Liver (tissue), 9 donors: ENCODE data around the gene TIMM22. TPM values are rescaled to one million over a fixed set of nuclear protein-coding genes. Genes with fewer than 3 reads are reported as not detected.
"Not testable (repeated sequence)": the region's sequence is repeated elsewhere in the genome, so short reads cannot be mapped to it uniquely, and the experiment has no call there.

Source experiments
- DNase-seq: peaks from one replicate; pipeline ENCODE4 v3.0.0-alpha.2; 2017; ENCODE audit warnings: low spot score
- H3K27ac ChIP-seq, 2 donors: one replicate each; pipeline ENCODE4 v1.7.0; 2013; ENCODE audit warnings: inconsistent platforms in 2 of 2, low read length in 2 of 2, control low read depth in 1 of 2, low read depth in 1 of 2, mild to moderate bottlenecking in 1 of 2
- H3K27me3 ChIP-seq, 4 donors: one replicate each; pipeline versions ENCODE4 v1.6.1 to v1.7.0; 2013; ENCODE audit warnings: low read length in 3 of 4, inconsistent platforms in 1 of 4, mild to moderate bottlenecking in 1 of 4, moderate library complexity in 1 of 4; ENCODE audit not compliant: control insufficient read depth in 4 of 4, insufficient read depth in 4 of 4
- H3K36me3 ChIP-seq, 4 donors: one replicate each; pipeline versions ENCODE4 v1.6.1 to v1.7.0; 2013; ENCODE audit warnings: low read length in 3 of 4, mild to moderate bottlenecking in 3 of 4, low read depth in 1 of 4, moderate library complexity in 1 of 4; ENCODE audit not compliant: control insufficient read depth in 4 of 4, insufficient read depth in 3 of 4
- H3K4me1 ChIP-seq, 4 donors: one replicate each; pipeline versions ENCODE4 v1.6.1 to v1.7.0; 2013; ENCODE audit warnings: low read length in 3 of 4, mild to moderate bottlenecking in 3 of 4, moderate library complexity in 1 of 4; ENCODE audit not compliant: control insufficient read depth in 4 of 4, insufficient read depth in 4 of 4
- H3K4me3 ChIP-seq, 3 donors: one replicate each; pipeline versions ENCODE4 v1.6.1 to v1.7.0; 2013; ENCODE audit warnings: low read length in 3 of 3, control low read depth in 1 of 3, low read depth in 1 of 3, mild to moderate bottlenecking in 1 of 3
- H3K9ac ChIP-seq, 2 donors: one replicate each; pipeline ENCODE4 v1.7.0; 2013; ENCODE audit warnings: low read length in 2 of 2, mild to moderate bottlenecking in 2 of 2, moderate library complexity in 2 of 2, control low read depth in 1 of 2, low read depth in 1 of 2
- H3K9me3 ChIP-seq, 4 donors: one replicate each; pipeline versions ENCODE4 v1.6.1 to v1.7.0; 2013; ENCODE audit warnings: low read length in 3 of 4; ENCODE audit not compliant: control insufficient read depth in 4 of 4
- ATF3 ChIP-seq: IDR thresholded peaks from 2 replicates; pipeline ENCODE4 v1.6.1; 2016; ENCODE audit warnings: antibody characterized with exemption
- EGR1 ChIP-seq, 2 donors: IDR thresholded peaks; 2 replicates each; pipeline ENCODE4 v1.6.1; 2016 to 2018; ENCODE audit warnings: antibody characterized with exemption in 2 of 2, low read depth in 2 of 2
- FOXA1 ChIP-seq: IDR thresholded peaks from 2 replicates; pipeline ENCODE4 v1.6.1; 2016; ENCODE audit warnings: antibody characterized with exemption
- FOXA2 ChIP-seq: IDR thresholded peaks from 2 replicates; pipeline ENCODE4 v1.6.1; 2016; ENCODE audit warnings: antibody characterized with exemption
- GABPA ChIP-seq, 2 donors: IDR thresholded peaks in 1 of 2; conservative IDR thresholded peaks in 1 of 2; 2 replicates each; pipeline ENCODE4 v1.6.1; 2016; ENCODE audit warnings: antibody characterized with exemption in 2 of 2, mild to moderate bottlenecking in 1 of 2, moderate library complexity in 1 of 2
- HNF4A ChIP-seq, 2 donors: conservative IDR thresholded peaks; 2 replicates each; pipeline ENCODE4 v1.6.1; 2016; ENCODE audit warnings: antibody characterized with exemption in 2 of 2, mild to moderate bottlenecking in 2 of 2
- HNF4G ChIP-seq: IDR thresholded peaks from 2 replicates; pipeline ENCODE4 v1.6.1; 2016; ENCODE audit warnings: antibody characterized with exemption
- MAX ChIP-seq: IDR thresholded peaks from 2 replicates; pipeline ENCODE4 v1.6.1; 2016; ENCODE audit warnings: antibody characterized with exemption
- RAD21 ChIP-seq, 2 donors: IDR thresholded peaks; 2 replicates each; pipeline ENCODE4 v1.6.1; 2016; ENCODE audit warnings: antibody characterized with exemption in 2 of 2, mild to moderate bottlenecking in 2 of 2
- REST ChIP-seq: IDR thresholded peaks from 2 replicates; pipeline ENCODE4 v1.6.1; 2016; ENCODE audit warnings: antibody characterized with exemption, mild to moderate bottlenecking
- RXRA ChIP-seq, 2 donors: IDR thresholded peaks; 2 replicates each; pipeline ENCODE4 v1.6.1; 2017 to 2018; ENCODE audit warnings: antibody characterized with exemption in 2 of 2, mild to moderate bottlenecking in 1 of 2
- SP1 ChIP-seq: IDR thresholded peaks from 2 replicates; pipeline ENCODE4 v1.6.1; 2018; ENCODE audit warnings: antibody characterized with exemption, mild to moderate bottlenecking
- TAF1 ChIP-seq: conservative IDR thresholded peaks from 2 replicates; pipeline ENCODE4 v1.6.1; 2016; ENCODE audit warnings: antibody characterized with exemption, mild to moderate bottlenecking
- YY1 ChIP-seq: IDR thresholded peaks from 2 replicates; pipeline ENCODE4 v1.6.1; 2016; ENCODE audit warnings: antibody characterized with exemption, mild to moderate bottlenecking
- WGBS: extraction: QIAGEN DNeasy Blood & Tissue Kit; methylation state at CpG from one replicate; pipeline ENCODE4 v1.1.7; 2013; 5-methylcytosine and 5-hydroxymethylcytosine counted together
- polyA plus RNA-seq, 2 donors: library from polyadenylated mRNA; stranded (reverse) in 1 of 2; unstranded in 1 of 2; fragments of 200-250 nt in 1 of 2; fragments of >200 nt in 1 of 2; fragmentation: Nextera tagmentation in 1 of 2; extraction: Ambion mirVana in 1 of 2; gene quantifications; one replicate each; pipeline versions ENCODE4 v1.2.1 to v1.2.3, GENCODE V29; 2013 to 2015
- total RNA-seq, 2 donors: library from RNA; depleted of rRNA; stranded (reverse); fragments of >200 nt; gene quantifications; one replicate each; pipeline ENCODE4 v1.2.3, GENCODE V29; 2014
- TF ChIP-seq, protein P1 (sequence below): IDR thresholded peaks from 2 replicates; pipeline ENCODE4 v1.6.1; 2016; ENCODE audit warnings: antibody characterized with exemption
- TF ChIP-seq, protein P2 (sequence below): fragments of 150-350 bp; IDR thresholded peaks from 2 replicates; pipeline ENCODE4 v1.5.1; 2017; ENCODE audit warnings: improper control_type of control experiment, low read depth, low read length; ENCODE audit not compliant: missing input control
- donor health status: healthy.
- donor health status: healthy.
- donor health status: healthy.
- donor health status: healthy.
- donor health status: healthy.

TIMM22 gene
- total and polyA plus RNA-seq, 4 donors: 4.4 to 5.0 (median 4.6) TPM

- Histone ChIP-seq H3K27me3 (no peaks in the 10 kb centered on the region), H3K36me3 (peaks cover 0 to 3% (median 0%) of the 10 kb centered on the region in 4 donors), H3K4me1 (no peaks in the 10 kb centered on the region), H3K27ac (no peak overlapping the region), H3K4me3 (no peak overlapping the region), H3K9ac (no peak overlapping the region), H3K9me3 (no peaks in the 10 kb centered on the region)
- no peak for DNase-seq
- 85% methylated on average over 20 of the region's 20 CpGs for WGBS
- TF ChIP-seq FOXA1: no peak
- TF ChIP-seq, protein P1, sequence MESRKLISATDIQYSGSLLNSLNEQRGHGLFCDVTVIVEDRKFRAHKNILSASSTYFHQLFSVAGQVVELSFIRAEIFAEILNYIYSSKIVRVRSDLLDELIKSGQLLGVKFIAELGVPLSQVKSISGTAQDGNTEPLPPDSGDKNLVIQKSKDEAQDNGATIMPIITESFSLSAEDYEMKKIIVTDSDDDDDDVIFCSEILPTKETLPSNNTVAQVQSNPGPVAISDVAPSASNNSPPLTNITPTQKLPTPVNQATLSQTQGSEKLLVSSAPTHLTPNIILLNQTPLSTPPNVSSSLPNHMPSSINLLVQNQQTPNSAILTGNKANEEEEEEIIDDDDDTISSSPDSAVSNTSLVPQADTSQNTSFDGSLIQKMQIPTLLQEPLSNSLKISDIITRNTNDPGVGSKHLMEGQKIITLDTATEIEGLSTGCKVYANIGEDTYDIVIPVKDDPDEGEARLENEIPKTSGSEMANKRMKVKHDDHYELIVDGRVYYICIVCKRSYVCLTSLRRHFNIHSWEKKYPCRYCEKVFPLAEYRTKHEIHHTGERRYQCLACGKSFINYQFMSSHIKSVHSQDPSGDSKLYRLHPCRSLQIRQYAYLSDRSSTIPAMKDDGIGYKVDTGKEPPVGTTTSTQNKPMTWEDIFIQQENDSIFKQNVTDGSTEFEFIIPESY: no peak
- no peak for TF ChIP-seq TAF1
- TF ChIP-seq RXRA (IDR thresholded peaks at IDR 0.05): no peak
- TF ChIP-seq, protein P2, sequence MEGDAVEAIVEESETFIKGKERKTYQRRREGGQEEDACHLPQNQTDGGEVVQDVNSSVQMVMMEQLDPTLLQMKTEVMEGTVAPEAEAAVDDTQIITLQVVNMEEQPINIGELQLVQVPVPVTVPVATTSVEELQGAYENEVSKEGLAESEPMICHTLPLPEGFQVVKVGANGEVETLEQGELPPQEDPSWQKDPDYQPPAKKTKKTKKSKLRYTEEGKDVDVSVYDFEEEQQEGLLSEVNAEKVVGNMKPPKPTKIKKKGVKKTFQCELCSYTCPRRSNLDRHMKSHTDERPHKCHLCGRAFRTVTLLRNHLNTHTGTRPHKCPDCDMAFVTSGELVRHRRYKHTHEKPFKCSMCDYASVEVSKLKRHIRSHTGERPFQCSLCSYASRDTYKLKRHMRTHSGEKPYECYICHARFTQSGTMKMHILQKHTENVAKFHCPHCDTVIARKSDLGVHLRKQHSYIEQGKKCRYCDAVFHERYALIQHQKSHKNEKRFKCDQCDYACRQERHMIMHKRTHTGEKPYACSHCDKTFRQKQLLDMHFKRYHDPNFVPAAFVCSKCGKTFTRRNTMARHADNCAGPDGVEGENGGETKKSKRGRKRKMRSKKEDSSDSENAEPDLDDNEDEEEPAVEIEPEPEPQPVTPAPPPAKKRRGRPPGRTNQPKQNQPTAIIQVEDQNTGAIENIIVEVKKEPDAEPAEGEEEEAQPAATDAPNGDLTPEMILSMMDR: no peak
- no peak for TF ChIP-seq GABPA (IDR thresholded peaks at IDR 0.05 in 1 of 2, conservative IDR thresholded peaks at IDR 0.05 in 1 of 2)
- no peak for TF ChIP-seq REST
- TF ChIP-seq SP1: no peak
- no peak for TF ChIP-seq HNF4A (conservative IDR thresholded peaks at IDR 0.05)
- no peak for TF ChIP-seq YY1
- TF ChIP-seq FOXA2: no peak
- no peak for TF ChIP-seq MAX
- no peak for TF ChIP-seq HNF4G
- TF ChIP-seq EGR1 (IDR thresholded peaks at IDR 0.05; ENCODE audit: low read depth in 2 of 2): no peak
- TF ChIP-seq RAD21 (IDR thresholded peaks at IDR 0.05): no peak
- no peak for TF ChIP-seq ATF3
Observed at GRCh38 chr17:1047879-1048470, 51.0 kb downstream of the TIMM22 start.

- not testable (repeated sequence) for DNase-seq, H3K4me3 ChIP-seq, H3K9me3 ChIP-seq, H3K27me3 ChIP-seq, H3K4me1 ChIP-seq, H3K27ac ChIP-seq, H3K36me3 ChIP-seq, H3K9ac ChIP-seq
- WGBS: 95% methylated on average over 49 of the region's 49 CpGs
Observed at GRCh38 chr17:1048516-1049115, 51.7 kb downstream of the TIMM22 start.
